NCI-H2227 (cell line): ENCODE measurements around the gene TPCN2.
A peak's percentile ranks its signal among the peaks of the same experiment; 100 is the strongest.

Experiments
- DNase-seq: peaks from one replicate; lab custom pipeline; 2025; ENCODE audit not compliant: unreplicated experiment; lab: John Stamatoyannopoulos, UW

TPCN2 gene

GRCh38 chr11:69037074-69037473, 11.7 kb upstream of the TPCN2 start:
- no peak for DNase-seq

- no peak for DNase-seq
These were observed 11.2 kb upstream of the TPCN2 start for GRCh38 chr11:69037544-69037943.

GRCh38 chr11:69039501-69039900, 9.2 kb upstream of the TPCN2 start:
- no peak for DNase-seq

GRCh38 chr11:69040051-69040450, 8.7 kb upstream of the TPCN2 start:
- DNase-seq: no peak

- DNase-seq: no peak
These were observed 8.0 kb upstream of the TPCN2 start for GRCh38 chr11:69040581-69041260.

GRCh38 chr11:69041516-69041915, 7.2 kb upstream of the TPCN2 start:
- peak; percentile 22 for DNase-seq

GRCh38 chr11:69044111-69045013, 4.4 kb upstream of the TPCN2 start:
- peak; percentile 59 for DNase-seq

GRCh38 chr11:69048031-69048693, 570 bp upstream of the TPCN2 start:
- DNase-seq: no peak

GRCh38 chr11:69049490-69049867, 747 bp downstream of the TPCN2 start:
- peak; percentile 32 for DNase-seq

GRCh38 chr11:69050592-69051380, 2.1 kb downstream of the TPCN2 start:
- no peak for DNase-seq

GRCh38 chr11:69051381-69052342, 2.9 kb downstream of the TPCN2 start:
- DNase-seq: no peak

- DNase-seq: no peak
These were observed 3.8 kb downstream of the TPCN2 start for GRCh38 chr11:69052343-69053168.

- DNase-seq: no peak
These were observed 4.4 kb downstream of the TPCN2 start for GRCh38 chr11:69053169-69053477.

- no peak for DNase-seq
These were observed 5.0 kb downstream of the TPCN2 start for GRCh38 chr11:69053546-69054396.

- no peak for DNase-seq
These were observed 5.9 kb downstream of the TPCN2 start for GRCh38 chr11:69054397-69055211.

GRCh38 chr11:69055212-69055586, 6.5 kb downstream of the TPCN2 start:
- DNase-seq: no peak
